KG1 (cell line): ENCODE results near the gene DNAJC16.
"Not testable (repeated sequence)": the region's sequence is repeated elsewhere in the genome, so short reads cannot be mapped to it uniquely, and the experiment has no call there.

ENCODE experiments used
- DNase-seq: peaks from one replicate; lab custom pipeline; 2025; lab: John Stamatoyannopoulos, UW

Gene DNAJC16

GRCh38 chr1:15583016-15583706 lies 56.5 kb downstream of the DNAJC16 start:
- no peak for DNase-seq

- DNase-seq: peak; percentile 10
These were observed 58.1 kb downstream of the DNAJC16 start, which contains the start of gene AGMAT for GRCh38 chr1:15584489-15585363. Gene AGMAT, minus strand, starts transcription at chr1:15585051. Its CDS starts 84 bp downstream, at chr1:15584967.

- DNase-seq: no peak
These were observed 65.6 kb downstream of the DNAJC16 start for GRCh38 chr1:15592285-15592684.

GRCh38 chr1:15595809-15596617 lies 69.4 kb downstream of the DNAJC16 start:
- DNase-seq: no peak

GRCh38 chr1:15598436-15598835 lies 71.8 kb downstream of the DNAJC16 start:
- no peak for DNase-seq

GRCh38 chr1:15603050-15603965 lies 76.7 kb downstream of the DNAJC16 start:
- DNase-seq: peak; percentile 10

- DNase-seq: not testable (repeated sequence)
These were observed 77.3 kb downstream of the DNAJC16 start for GRCh38 chr1:15603966-15604282.

- DNase-seq: not testable (repeated sequence)
These were observed 77.8 kb downstream of the DNAJC16 start for GRCh38 chr1:15604400-15604799.

GRCh38 chr1:15605398-15606383 lies 79.0 kb downstream of the DNAJC16 start:
- no peak for DNase-seq

GRCh38 chr1:15609631-15610030 lies 83.0 kb downstream of the DNAJC16 start:
- no peak for DNase-seq

GRCh38 chr1:15610167-15610566 lies 83.5 kb downstream of the DNAJC16 start:
- DNase-seq: no peak

- DNase-seq: no peak
These were observed 89.9 kb downstream of the DNAJC16 start for GRCh38 chr1:15616373-15617172.

GRCh38 chr1:15617173-15618076 lies 90.8 kb downstream of the DNAJC16 start, which contains the start of gene DDI2:
Gene DDI2, plus strand, starts transcription at chr1:15617458. Its CDS starts 213 bp downstream, at chr1:15617671.
- DNase-seq: peak; percentile 84

GRCh38 chr1:15618077-15618654 lies 91.5 kb downstream of the DNAJC16 start:
- no peak for DNase-seq

GRCh38 chr1:15618655-15619525 lies 92.2 kb downstream of the DNAJC16 start:
- no peak for DNase-seq

GRCh38 chr1:15620155-15620545 lies 93.5 kb downstream of the DNAJC16 start:
- DNase-seq: no peak
